Forelimb muscle (tissue), 1 donor: Measurements from ENCODE around the gene HABP2. TPM values are rescaled to one million over a fixed set of nuclear protein-coding genes. Genes with fewer than 3 reads are reported as not detected.

Source experiments
- DNase-seq: peaks from one replicate; pipeline ENCODE4 v3.0.0-alpha.2; 2013; ENCODE audit warnings: low read depth
- polyA plus RNA-seq: library from polyadenylated mRNA; unstranded; fragments of 120-200 nt; gene quantifications from one replicate; pipeline ENCODE4 v1.2.1, GENCODE V29; 2013; ENCODE audit not compliant: insufficient read length

The HABP2 gene
- polyA plus RNA-seq, 1 donor = 0.19 TPM

DNA sequence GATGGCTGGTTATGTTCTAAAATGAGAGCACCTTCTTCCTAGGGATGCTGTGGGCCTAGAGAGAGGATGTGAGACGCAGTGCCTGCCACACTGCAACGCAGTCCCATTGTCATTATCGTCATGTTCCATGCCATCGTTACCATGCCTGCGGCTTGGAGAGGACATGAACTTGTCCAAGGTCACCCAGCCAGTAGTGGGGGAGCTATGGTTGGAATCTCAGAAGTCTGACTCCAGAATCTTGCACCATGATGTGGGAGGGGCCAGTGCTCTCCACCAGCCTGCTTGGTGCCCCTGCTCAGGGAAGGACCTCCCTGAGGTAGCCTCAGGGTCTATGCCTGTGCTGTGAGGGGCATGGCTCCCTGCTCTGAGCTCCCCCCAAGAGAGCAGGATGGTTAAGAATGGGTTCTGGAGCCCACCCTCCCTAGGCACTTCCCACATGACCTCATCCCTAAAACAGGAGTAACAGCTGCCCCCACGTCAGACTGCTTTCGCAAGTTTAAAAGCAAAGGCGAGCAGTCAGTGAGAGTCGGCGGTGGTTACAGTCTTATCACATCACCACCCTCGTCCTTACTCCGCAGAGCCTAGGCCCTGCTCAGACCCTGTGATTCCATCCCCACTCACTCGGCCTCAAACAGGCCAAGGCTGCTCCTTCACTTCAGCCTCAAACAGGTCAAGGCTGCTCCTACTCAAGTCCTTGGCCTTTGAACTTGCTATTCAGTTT, 50.4 kb downstream of the HABP2 start:
- DNase-seq = no peak

GRCh38 chr10:113604572-113604971, 51.7 kb downstream of the HABP2 start:
- no peak for DNase-seq

GRCh38 chr10:113605268-113605978, 52.6 kb downstream of the HABP2 start:
- no peak for DNase-seq

DNA sequence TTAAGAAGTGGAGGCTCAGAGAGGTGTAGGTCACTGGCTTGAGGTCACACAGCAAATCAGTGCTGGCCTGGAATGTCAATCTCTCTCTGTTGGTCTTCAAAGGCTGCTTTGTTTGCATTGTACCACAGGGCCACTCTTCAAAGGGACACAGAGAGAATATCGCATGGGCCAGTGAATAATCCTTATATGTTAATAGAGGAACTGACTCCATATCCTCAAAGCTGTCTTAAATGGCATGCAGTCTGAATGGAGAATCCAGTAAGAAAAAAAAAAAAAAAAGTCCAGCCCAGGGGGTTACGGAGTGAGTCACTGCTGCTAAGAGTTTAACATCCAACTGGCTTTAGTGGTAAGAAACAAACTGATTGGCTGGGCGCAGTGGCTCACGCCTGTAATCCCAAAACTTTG, 56.9 kb downstream of the HABP2 start:
- no peak for DNase-seq

- DNase-seq = no peak
These were observed 58.1 kb downstream of the HABP2 start for GRCh38 chr10:113610631-113611601.

- no peak for DNase-seq
These were observed 59.3 kb downstream of the HABP2 start for GRCh38 chr10:113612154-113612553.

DNA sequence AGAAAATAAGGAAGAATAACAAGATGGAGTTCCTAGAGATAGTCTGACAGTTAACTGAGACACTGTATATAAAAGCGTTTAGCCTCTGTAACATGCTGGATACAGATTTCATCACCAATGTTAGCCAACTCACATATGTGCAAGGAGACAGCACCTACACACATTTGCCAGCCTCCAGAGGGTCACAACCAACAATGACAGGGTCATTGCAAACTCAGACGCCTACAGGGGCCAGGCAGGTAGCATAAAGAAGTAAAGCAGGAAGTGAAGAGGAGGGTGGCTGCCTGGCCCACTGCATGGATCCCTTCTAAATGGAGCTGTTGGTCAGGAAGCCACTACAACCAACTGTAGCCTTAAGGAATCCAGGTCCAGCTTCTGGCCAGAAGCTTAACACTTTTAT, 60.6 kb downstream of the HABP2 start:
- DNase-seq = no peak

- DNase-seq = no peak
These were observed 61.3 kb downstream of the HABP2 start for GRCh38 chr10:113613977-113614690.

- peak; percentile 9 for DNase-seq
These were observed 63.6 kb downstream of the HABP2 start for GRCh38 chr10:113616244-113617074.

DNA sequence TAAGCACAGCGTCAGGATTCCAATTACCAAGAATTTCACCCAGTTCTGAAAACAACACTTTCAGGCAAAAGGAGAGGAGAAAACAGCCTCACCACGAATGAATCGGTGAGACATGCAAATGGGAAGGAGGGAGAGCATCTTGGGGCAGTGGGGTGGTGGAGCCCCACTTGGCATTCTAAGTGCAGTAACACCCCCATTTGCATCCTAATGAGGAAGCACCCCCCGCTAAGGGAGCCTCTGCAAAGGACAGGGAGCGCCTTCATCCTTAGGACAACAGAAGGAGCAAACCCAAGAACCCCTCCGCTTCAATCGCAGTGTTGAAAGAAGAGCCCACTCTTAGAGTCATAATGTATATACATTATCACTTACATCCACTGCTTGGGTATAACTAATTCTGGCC, 64.2 kb downstream of the HABP2 start:
- no peak for DNase-seq

- no peak for DNase-seq
These were observed 65.5 kb downstream of the HABP2 start for GRCh38 chr10:113618338-113618737.

GRCh38 chr10:113619401-113619800, 66.5 kb downstream of the HABP2 start:
- no peak for DNase-seq

GRCh38 chr10:113620511-113620910, 67.7 kb downstream of the HABP2 start:
- DNase-seq = no peak

GRCh38 chr10:113620936-113621335, 68.1 kb downstream of the HABP2 start:
- DNase-seq = no peak

DNA sequence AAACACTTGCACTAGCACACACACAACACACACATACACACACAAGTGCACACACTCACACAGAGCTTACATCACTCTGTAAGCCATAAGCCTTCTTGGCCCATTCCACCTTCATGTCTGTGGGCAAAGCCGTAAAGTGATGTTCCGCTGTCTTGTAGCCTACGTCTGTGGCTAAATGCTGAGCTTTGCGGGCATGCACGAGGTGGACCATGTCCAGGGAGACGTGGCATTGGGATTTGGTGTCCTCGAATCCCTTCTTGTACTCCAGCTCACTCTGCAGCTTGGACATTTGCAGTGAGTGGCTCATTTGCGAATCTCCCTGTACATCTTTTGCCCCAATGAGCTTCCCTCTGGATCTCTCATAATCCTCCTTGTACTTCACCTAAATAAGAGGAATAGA, 68.9 kb downstream of the HABP2 start:
- no peak for DNase-seq

GRCh38 chr10:113622831-113623230, 70.0 kb downstream of the HABP2 start:
- DNase-seq = no peak

GRCh38 chr10:113625461-113626186, 72.8 kb downstream of the HABP2 start:
- no peak for DNase-seq

DNA sequence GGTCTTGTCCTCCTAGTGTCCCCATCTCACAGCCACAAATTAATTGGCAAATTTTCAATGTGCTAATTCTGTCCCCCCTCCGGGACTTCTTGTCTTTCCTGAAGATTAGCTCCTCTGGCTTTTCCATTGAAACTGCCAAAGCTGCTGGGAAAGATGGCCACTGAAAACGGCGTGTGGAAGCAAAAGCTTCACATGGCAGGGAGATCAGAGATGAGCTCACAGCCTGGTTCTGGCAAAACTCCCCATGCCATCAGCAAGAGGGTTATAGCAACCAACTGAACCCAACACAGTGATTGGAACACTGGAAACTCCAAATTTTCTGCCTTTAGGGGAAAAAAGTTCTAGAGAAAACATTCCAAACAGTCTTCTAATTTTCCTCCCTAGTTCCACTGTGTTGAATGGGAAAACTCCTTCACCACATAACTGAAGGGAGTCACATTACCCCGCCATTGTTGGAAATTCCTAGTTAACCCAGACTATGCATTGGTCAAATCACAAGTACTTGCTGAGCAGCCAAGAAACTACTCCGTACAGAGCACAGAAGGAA, 74.0 kb downstream of the HABP2 start:
- DNase-seq = no peak

DNA sequence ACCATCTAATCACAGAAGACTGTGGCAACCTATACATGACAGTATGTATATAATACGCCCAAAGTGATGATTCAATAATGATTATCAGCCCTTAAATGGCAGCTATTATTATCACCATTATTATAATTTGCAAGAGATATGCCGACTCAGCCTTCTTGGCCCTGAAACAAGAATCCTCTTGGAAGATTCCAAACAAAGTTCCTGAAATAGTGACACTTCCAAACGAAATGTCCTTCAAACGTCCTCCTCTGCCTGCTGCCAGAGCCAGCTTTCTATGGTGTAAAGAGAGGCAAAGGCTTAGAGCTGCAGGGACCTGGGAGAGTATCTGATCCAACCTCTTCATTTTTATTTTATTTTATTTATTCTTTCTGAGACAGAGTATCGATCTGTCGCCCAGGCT, 75.0 kb downstream of the HABP2 start:
- DNase-seq = no peak
